Left ventricle myocardium superior (tissue), 1 donor: Measurements from ENCODE around the gene GTF2IRD1. TPM values are rescaled to one million over a fixed set of nuclear protein-coding genes. Genes with fewer than 3 reads are reported as not detected.

Source experiments
- ATAC-seq: fragments of 200-7000 bp; cut with Tn5 transposase; one replicate; pipeline ENCODE4 v1.9.1; 2020; ENCODE audit warnings: mild to moderate bottlenecking, moderate library complexity
- DNase-seq: peaks from one replicate; pipeline ENCODE4 v3.0.0-alpha.2; 2020
- intact Hi-C: fragments of 100-400 bp; cut with micrococcal nuclease; formaldehyde crosslinking; loops from one replicate; pipeline ENCODE4 v1.11.0; 2022
- total RNA-seq: library from RNA; stranded (reverse); fragmentation: NEBNext Ultra II Directional; extraction: Animal tissue kit (Norgen Biotek cat#: 25700); gene quantifications from one replicate; pipeline ENCODE4 v1.2.1, GENCODE V29; 2021
- donor health status: DM: no; HTN: yes; CAD: no; lungs with severe emphysema.

GTF2IRD1 gene
- total RNA-seq, 1 donor from 2014 or later: 19.5 TPM

GRCh38 chr7:74462707-74463100 lies 9.0 kb downstream of the GTF2IRD1 start:
- ATAC-seq (no peak), DNase-seq (no peak)
- intact Hi-C loops: no loop called here

- ATAC-seq (no peak), DNase-seq (no peak)
- intact Hi-C loops: no loop called here
These were observed 11.5 kb downstream of the GTF2IRD1 start for GRCh38 chr7:74464931-74465886.

- peak; percentile 67 for DNase-seq
- peak; percentile 83 for ATAC-seq
- intact Hi-C loops: no loop called here
These were observed 12.6 kb downstream of the GTF2IRD1 start for GRCh38 chr7:74466196-74466813.

DNA sequence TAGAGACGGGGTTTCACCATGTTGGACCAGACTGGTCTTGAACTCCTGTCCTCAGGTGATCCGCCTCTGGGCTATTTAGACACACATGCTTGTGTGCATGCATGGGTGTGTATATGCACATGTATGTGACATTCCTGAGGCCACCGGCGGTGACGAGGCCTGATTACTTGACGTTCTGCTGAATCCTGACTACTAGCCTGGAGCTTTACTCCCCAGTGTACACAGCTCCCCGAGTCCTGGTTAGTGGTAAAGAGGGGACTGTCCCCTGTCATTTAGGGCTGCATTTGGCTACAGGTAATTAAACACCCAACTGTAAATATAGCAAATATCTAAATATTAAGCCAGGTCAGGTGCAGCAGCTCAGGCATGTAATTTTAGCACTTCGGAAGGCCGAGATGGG lies 14.2 kb downstream of the GTF2IRD1 start:
- ATAC-seq (no peak), DNase-seq (no peak)
- intact Hi-C loops: no loop called here

- DNase-seq: no peak
- intact Hi-C loops: no loop called here
- ATAC-seq: no peak
These were observed 16.8 kb downstream of the GTF2IRD1 start for GRCh38 chr7:74470504-74470903.

GRCh38 chr7:74473116-74473515 lies 19.4 kb downstream of the GTF2IRD1 start:
- intact Hi-C loops: no loop called here
- ATAC-seq: no peak
- DNase-seq: no peak

- ATAC-seq (no peak), DNase-seq (no peak)
- intact Hi-C loops: no loop called here
These were observed 20.7 kb downstream of the GTF2IRD1 start for GRCh38 chr7:74474271-74474865.

- ATAC-seq (no peak), DNase-seq (no peak)
- intact Hi-C loops: no loop called here
These were observed 21.7 kb downstream of the GTF2IRD1 start for GRCh38 chr7:74475243-74475986.

GRCh38 chr7:74475987-74476350 lies 22.3 kb downstream of the GTF2IRD1 start:
- DNase-seq (no peak), ATAC-seq (no peak)
- intact Hi-C loops: no loop called here

DNA sequence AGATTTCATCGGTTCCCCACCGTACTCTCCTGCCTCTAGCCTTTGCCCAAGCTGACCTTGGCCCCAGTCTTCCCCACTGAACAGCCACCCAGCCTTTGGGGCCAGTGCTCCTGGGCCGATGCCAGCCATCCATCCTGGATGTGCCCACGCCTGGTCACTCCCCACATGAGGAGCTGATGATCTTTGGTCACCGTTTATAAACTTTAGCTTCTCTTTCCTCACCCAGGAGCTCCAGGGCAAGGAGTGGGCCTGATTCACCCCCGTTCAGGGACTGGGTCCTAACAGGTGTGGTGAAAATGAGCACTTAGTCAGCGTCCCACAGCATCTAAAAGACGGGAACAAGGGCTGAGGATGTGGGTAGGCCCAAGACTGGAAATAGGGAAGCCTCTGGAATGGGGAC lies 22.9 kb downstream of the GTF2IRD1 start:
- intact Hi-C loops: no loop called here
- DNase-seq: no peak
- no peak for ATAC-seq

DNA sequence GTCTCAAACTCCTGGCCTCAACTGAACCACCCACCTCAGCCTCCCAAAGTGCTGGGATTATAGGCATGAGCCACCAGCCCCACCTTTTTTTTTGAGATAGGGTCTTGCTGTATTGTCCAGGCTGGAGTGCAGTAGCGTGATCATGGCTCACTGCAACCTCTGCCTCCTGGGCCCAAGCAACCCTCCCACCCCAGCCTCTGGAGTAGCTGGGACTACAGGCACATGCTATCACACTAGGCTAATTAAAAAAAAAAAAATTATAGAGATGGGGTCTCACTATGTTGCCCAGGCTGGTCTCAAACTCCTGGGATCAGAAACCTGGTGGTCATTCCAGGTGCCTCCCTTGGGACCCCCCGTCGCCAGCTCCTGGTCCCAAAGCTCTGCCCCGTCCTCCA lies 25.0 kb downstream of the GTF2IRD1 start:
- intact Hi-C loops: no loop called here
- DNase-seq: no peak
- no peak for ATAC-seq

DNA sequence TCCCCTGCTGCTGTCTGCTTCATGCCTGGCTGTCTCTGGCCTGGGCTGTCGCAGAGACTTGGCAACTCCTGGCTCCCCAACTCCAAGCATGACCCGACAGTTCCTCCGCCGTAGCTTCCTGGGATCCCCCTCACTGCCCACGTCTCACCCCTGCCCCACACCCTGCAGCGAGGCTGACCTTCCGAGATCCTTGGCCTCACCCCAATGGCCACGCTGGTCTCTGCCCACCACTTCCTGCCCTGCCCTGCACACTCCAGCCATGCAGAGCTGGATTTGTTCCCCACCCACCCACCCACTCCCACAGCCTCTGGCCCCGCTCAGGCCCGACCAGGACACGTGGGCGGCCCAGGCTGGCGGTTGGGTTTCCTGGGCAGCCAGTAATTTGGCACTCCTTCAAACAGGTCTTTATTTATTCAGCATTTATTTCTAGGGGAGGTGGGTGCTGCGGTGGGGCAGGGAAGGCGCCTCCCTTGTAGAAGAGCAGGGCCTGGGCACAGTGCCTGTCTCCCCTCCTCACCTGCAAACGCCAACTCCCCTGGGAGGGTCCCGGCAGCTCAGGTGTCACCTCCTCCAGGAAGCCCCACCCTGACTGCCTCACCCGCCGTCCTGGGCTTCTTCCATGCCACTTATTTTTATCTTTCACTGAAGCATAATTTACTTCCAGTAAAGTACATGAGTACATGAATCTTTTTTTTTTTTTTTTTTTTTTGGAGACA lies 25.5 kb downstream of the GTF2IRD1 start:
- peak; percentile 2 for ATAC-seq
- peak; percentile 45 for DNase-seq
- intact Hi-C loops: no loop called here

- DNase-seq (peak; percentile 92), ATAC-seq (peak; percentile 68)
- intact Hi-C loops: no loop called here
These were observed 26.5 kb downstream of the GTF2IRD1 start for GRCh38 chr7:74479961-74480829.

GRCh38 chr7:74480861-74481417 lies 27.2 kb downstream of the GTF2IRD1 start:
- intact Hi-C loops: no loop called here
- DNase-seq: peak; percentile 64
- peak; percentile 4 for ATAC-seq

DNA sequence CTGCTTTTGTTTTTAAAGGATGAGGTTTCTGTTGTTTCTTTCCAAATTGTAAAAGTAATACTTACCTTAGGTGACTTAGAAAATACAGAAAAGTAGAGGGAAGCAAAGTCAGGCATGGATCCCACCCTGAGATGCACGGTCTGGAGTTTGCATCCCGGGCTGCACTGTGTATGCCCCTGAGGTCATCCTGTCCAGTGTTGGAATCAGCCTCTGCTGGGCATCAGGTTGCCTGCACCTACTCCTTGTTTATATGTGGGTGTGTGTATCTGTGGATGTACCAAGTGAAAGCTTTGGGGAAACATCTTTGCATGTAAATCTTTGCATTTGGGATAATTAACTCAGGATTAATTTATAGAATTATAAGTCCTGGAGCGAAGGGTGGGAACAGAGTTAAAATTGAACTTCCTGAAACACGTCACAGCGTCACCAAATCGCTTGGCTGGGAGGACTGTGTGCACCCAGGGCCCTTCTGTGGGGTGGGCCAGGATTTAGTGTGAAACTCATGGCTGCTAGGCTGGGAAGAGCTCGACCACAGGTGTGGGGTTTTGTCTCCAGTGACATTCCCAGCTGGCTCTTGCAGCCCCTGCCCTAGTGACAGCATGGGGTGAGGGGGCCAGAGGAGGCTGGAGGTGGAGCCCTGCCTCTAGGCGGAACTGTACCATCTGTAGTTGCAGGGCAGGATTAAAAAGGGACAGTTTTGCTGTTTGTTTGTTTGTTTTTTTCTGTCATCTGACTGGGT lies 27.9 kb downstream of the GTF2IRD1 start:
- intact Hi-C loops: no loop called here
- no peak for DNase-seq
- ATAC-seq: no peak

DNA sequence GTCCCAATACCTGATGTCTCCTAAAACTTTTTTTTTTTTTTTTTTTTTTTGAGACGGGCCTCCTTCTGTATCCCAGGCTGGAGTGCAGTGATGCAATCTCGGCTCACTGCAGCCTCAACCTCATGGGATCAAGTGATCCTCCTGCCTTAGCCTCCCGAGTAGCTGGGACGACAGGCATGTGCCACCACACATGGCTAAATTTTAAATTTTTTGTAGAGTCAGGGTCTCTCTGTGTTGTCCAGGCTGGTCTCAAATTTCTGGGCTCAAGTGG lies 28.4 kb downstream of the GTF2IRD1 start:
- intact Hi-C loops: no loop called here
- DNase-seq (no peak), ATAC-seq (no peak)

DNA sequence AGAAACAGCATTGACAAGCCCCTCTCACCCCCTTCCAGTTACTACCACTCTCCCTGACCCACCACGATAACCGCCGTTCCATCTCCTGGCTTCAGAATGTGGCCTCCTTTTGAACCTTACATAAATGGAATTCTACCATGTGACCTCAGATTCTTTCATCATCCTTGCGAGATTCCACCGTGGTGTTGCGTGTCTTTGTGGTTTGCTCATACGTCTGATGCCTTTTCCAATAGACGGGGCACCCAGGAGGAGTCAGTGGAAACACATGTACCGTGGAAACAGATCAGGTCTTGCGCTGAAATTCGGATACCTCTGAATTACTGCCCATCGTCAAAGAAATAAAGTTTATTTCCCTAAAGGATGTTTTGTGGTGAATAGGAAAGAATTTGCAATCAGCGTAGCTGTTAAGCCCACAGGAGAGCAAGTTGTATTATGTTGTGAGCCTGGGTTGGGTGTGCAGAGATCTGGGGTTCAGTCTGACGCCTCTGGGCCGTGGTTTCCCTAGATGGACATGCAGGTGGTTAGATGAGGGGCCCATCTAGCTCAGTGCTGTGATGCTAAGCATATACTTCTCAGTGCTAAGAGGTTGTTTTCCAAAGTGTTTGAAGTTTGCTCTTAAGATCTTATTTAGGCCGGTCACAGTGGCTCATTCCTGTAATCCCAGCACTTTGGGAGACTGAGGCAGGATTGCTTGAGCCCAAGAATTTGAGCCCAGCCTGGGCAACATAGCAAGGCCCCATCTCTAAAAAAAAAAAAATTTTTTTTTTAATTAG lies 29.1 kb downstream of the GTF2IRD1 start:
- intact Hi-C loops: no loop called here
- DNase-seq (no peak), ATAC-seq (no peak)
